ENCODE data around the gene TP73. TPM values are rescaled to one million over a fixed set of nuclear protein-coding genes. Genes with fewer than 3 reads are reported as not detected.

TP73 gene
- total RNA-seq, 1 donor from 2014 or later = 13.0 TPM

- DNase-seq = no peak
- no peaks in the 10 kb centered on the region for H3K36me3 Mint-ChIP-seq (ENCODE audit: unreplicated experiment)
- peaks cover 29% of the 10 kb centered on the region for H3K4me1 Mint-ChIP-seq (ENCODE audit: low read depth, unreplicated experiment)
- no peak overlapping the region for H3K4me3 Mint-ChIP-seq (ENCODE audit: unreplicated experiment)
- H3K27me3 Mint-ChIP-seq (ENCODE audit: unreplicated experiment) = peaks cover 8% of the 10 kb centered on the region
- H3K9me3 Mint-ChIP-seq (ENCODE audit: unreplicated experiment) = peaks cover 7% of the 10 kb centered on the region
- H3K27ac Mint-ChIP-seq (ENCODE audit: unreplicated experiment) = no peak overlapping the region
- TF ChIP-seq CTCF (IDR thresholded peaks at IDR 0.05; ENCODE audit: partially characterized antibody, unreplicated experiment) = no peak
Observed at GRCh38 chr1:3612123-3612522, 40.2 kb upstream of the TP73 start.

- Mint-ChIP-seq H3K4me3 (ENCODE audit: unreplicated experiment) (no peak overlapping the region), H3K9me3 (ENCODE audit: unreplicated experiment) (peaks cover 5% of the 10 kb centered on the region), H3K4me1 (ENCODE audit: low read depth, unreplicated experiment) (peaks cover 15% of the 10 kb centered on the region), H3K36me3 (ENCODE audit: unreplicated experiment) (no peaks in the 10 kb centered on the region), H3K27me3 (ENCODE audit: unreplicated experiment) (peaks cover 9% of the 10 kb centered on the region), H3K27ac (ENCODE audit: unreplicated experiment) (no peak overlapping the region)
- TF ChIP-seq CTCF (IDR thresholded peaks at IDR 0.05; ENCODE audit: partially characterized antibody, unreplicated experiment) = peak; percentile 76
- no peak for DNase-seq
Observed at GRCh38 chr1:3614755-3615742, 37.3 kb upstream of the TP73 start.

- TF ChIP-seq CTCF (IDR thresholded peaks at IDR 0.05; ENCODE audit: partially characterized antibody, unreplicated experiment) = no peak
- no peak for DNase-seq
- Mint-ChIP-seq H3K27me3 (ENCODE audit: unreplicated experiment) (peaks cover 5% of the 10 kb centered on the region), H3K4me1 (ENCODE audit: low read depth, unreplicated experiment) (peaks cover 13% of the 10 kb centered on the region), H3K36me3 (ENCODE audit: unreplicated experiment) (no peaks in the 10 kb centered on the region), H3K4me3 (ENCODE audit: unreplicated experiment) (no peak overlapping the region), H3K9me3 (ENCODE audit: unreplicated experiment) (peaks cover 6% of the 10 kb centered on the region), H3K27ac (ENCODE audit: unreplicated experiment) (no peak overlapping the region)
Observed at GRCh38 chr1:3616861-3617260, 35.5 kb upstream of the TP73 start.

- DNase-seq = no peak
- H3K36me3 Mint-ChIP-seq (ENCODE audit: unreplicated experiment) = no peaks in the 10 kb centered on the region
- H3K27me3 Mint-ChIP-seq (ENCODE audit: unreplicated experiment) = peaks cover 6% of the 10 kb centered on the region
- no peak overlapping the region for H3K4me3 Mint-ChIP-seq (ENCODE audit: unreplicated experiment)
- H3K9me3 Mint-ChIP-seq (ENCODE audit: unreplicated experiment) = peaks cover 8% of the 10 kb centered on the region
- H3K27ac Mint-ChIP-seq (ENCODE audit: unreplicated experiment) = no peak overlapping the region
- no peak for TF ChIP-seq CTCF (IDR thresholded peaks at IDR 0.05; ENCODE audit: partially characterized antibody, unreplicated experiment)
- peaks cover 13% of the 10 kb centered on the region for H3K4me1 Mint-ChIP-seq (ENCODE audit: low read depth, unreplicated experiment)
Observed at GRCh38 chr1:3617806-3618345, 34.4 kb upstream of the TP73 start.

- no peak for DNase-seq
- no peak overlapping the region for H3K27ac Mint-ChIP-seq (ENCODE audit: unreplicated experiment)
- H3K4me1 Mint-ChIP-seq (ENCODE audit: low read depth, unreplicated experiment) = peaks cover 13% of the 10 kb centered on the region
Observed at GRCh38 chr1:3618531-3618880, 33.8 kb upstream of the TP73 start.

More at GRCh38 chr1:3618531-3618880, 33.8 kb upstream of the TP73 start:
- no peaks in the 10 kb centered on the region for H3K36me3 Mint-ChIP-seq (ENCODE audit: unreplicated experiment)
- TF ChIP-seq CTCF (IDR thresholded peaks at IDR 0.05; ENCODE audit: partially characterized antibody, unreplicated experiment) = no peak
- H3K9me3 Mint-ChIP-seq (ENCODE audit: unreplicated experiment) = peaks cover 8% of the 10 kb centered on the region
- no peak overlapping the region for H3K4me3 Mint-ChIP-seq (ENCODE audit: unreplicated experiment)
- peaks cover 7% of the 10 kb centered on the region for H3K27me3 Mint-ChIP-seq (ENCODE audit: unreplicated experiment)

Measured in glutamatergic neuron (in vitro differentiated cells).